Hematopoietic multipotent progenitor cell treated with erythropoietin and hydrocortisone succinate and interleukin-3 and kit ligand, for 17 days (in vitro differentiated cells): ENCODE data around the gene ST8SIA3.

Experiments used
- DNase-seq: peaks from one replicate; pipeline ENCODE4 v3.0.0-alpha.2; 2015; ENCODE audit warnings: low spot score

ST8SIA3 gene

GRCh38 chr18:57352271-57352701, at the start of gene ST8SIA3:
ST8SIA3 (plus strand) TSS chr18:57352557; CDS start chr18:57352847, 290 bp downstream.
- no peak for DNase-seq

- DNase-seq: no peak
Measured at GRCh38 chr18:57311472-57311871, 40.9 kb upstream of the ST8SIA3 start.

- DNase-seq: no peak
Measured at GRCh38 chr18:57312346-57313144, 39.8 kb upstream of the ST8SIA3 start.

GRCh38 chr18:57320603-57321002, 31.8 kb upstream of the ST8SIA3 start:
- no peak for DNase-seq

GRCh38 chr18:57325491-57326166, 26.7 kb upstream of the ST8SIA3 start:
- no peak for DNase-seq

- DNase-seq: no peak
Measured at GRCh38 chr18:57326718-57327323, 25.5 kb upstream of the ST8SIA3 start.

GRCh38 chr18:57328665-57329064, 23.7 kb upstream of the ST8SIA3 start:
- DNase-seq: no peak

- no peak for DNase-seq
Measured at GRCh38 chr18:57329856-57330255, 22.5 kb upstream of the ST8SIA3 start.

GRCh38 chr18:57331718-57332117, 20.6 kb upstream of the ST8SIA3 start:
- DNase-seq: no peak

- no peak for DNase-seq
Measured at GRCh38 chr18:57333940-57334339, 18.4 kb upstream of the ST8SIA3 start.

GRCh38 chr18:57334383-57334782, 18.0 kb upstream of the ST8SIA3 start:
- no peak for DNase-seq

GRCh38 chr18:57336343-57336742, 16.0 kb upstream of the ST8SIA3 start:
- no peak for DNase-seq

- no peak for DNase-seq
Measured at GRCh38 chr18:57337890-57338289, 14.5 kb upstream of the ST8SIA3 start.

- no peak for DNase-seq
Measured at GRCh38 chr18:57343833-57344232, 8.5 kb upstream of the ST8SIA3 start.

- DNase-seq: no peak
Measured at GRCh38 chr18:57346876-57347275, 5.5 kb upstream of the ST8SIA3 start.

- DNase-seq: no peak
Measured at GRCh38 chr18:57347784-57348183, 4.6 kb upstream of the ST8SIA3 start.

- no peak for DNase-seq
Measured at GRCh38 chr18:57352761-57353136, 392 bp downstream of the ST8SIA3 start.

- no peak for DNase-seq
Measured at GRCh38 chr18:57353137-57353939, 981 bp downstream of the ST8SIA3 start.

GRCh38 chr18:57353940-57354461, 1.6 kb downstream of the ST8SIA3 start:
- no peak for DNase-seq

- DNase-seq: no peak
Measured at GRCh38 chr18:57359433-57359832, 7.1 kb downstream of the ST8SIA3 start.

GRCh38 chr18:57362714-57363113, 10.4 kb downstream of the ST8SIA3 start:
- DNase-seq: no peak

GRCh38 chr18:57364460-57364859, 12.1 kb downstream of the ST8SIA3 start:
- no peak for DNase-seq
